Peyer's patch (tissue), 4 donors: Measurements from ENCODE around the gene SERPINB11. TPM values are rescaled to one million over a fixed set of nuclear protein-coding genes. Genes with fewer than 3 reads are reported as not detected.
"Not testable (repeated sequence)": the region's sequence is repeated elsewhere in the genome, so short reads cannot be mapped to it uniquely, and the experiment has no call there.

Experiments
- DNase-seq, 3 donors: peaks; one replicate each; pipeline ENCODE4 v3.0.0-alpha.2; 2017 to 2019
- H3K27ac ChIP-seq, 4 donors: fragments of 200-600 bp; sonication (generic); one replicate each; pipeline ENCODE4 v1.5.1; 2016 to 2019
- H3K27me3 ChIP-seq, 2 donors: fragments of 200-600 bp; sonication (generic); one replicate each; pipeline ENCODE4 v1.5.1; 2019
- H3K36me3 ChIP-seq, 3 donors: fragments of 200-600 bp; sonication (generic); one replicate each; pipeline ENCODE4 v1.5.1; 2016 to 2019
- H3K4me1 ChIP-seq, 4 donors: fragments of 200-600 bp; sonication (generic); one replicate each; pipeline ENCODE4 v1.5.1; 2016 to 2019
- H3K4me3 ChIP-seq, 4 donors: fragments of 200-600 bp; sonication (generic); 1 replicate in 3 of 4; 2 replicates in 1 of 4; pipeline ENCODE4 v1.5.1; 2016 to 2019; ENCODE audit warnings: mild to moderate bottlenecking in 1 of 4
- H3K9me3 ChIP-seq, 4 donors: fragments of 200-600 bp; sonication (generic); one replicate each; pipeline ENCODE4 v1.5.1; 2016 to 2019; ENCODE audit warnings: mild to moderate bottlenecking in 1 of 4
- POLR2A ChIP-seq, 2 donors: fragments of 450-650 bp; IDR thresholded peaks; one replicate each; pipeline ENCODE4 v1.5.1; 2017; ENCODE audit warnings: antibody characterized with exemption in 2 of 2, mild to moderate bottlenecking in 2 of 2, moderate library complexity in 2 of 2
- total RNA-seq, 4 donors: library from RNA; depleted of rRNA; stranded (reverse); fragments of >200 nt; gene quantifications; one replicate each; pipeline ENCODE4 v1.1.0, GENCODE V29; 2016
- TF ChIP-seq, protein P1 (sequence below), 6 experiments: fragments of 450-650 bp in 4 of 6; fragments of 200-600 bp in 2 of 6; sonication (generic) in 1 of 6; IDR thresholded peaks; one replicate each; pipeline ENCODE4 v1.5.1; 2017 to 2019; ENCODE audit warnings: antibody characterized with exemption in 6 of 6, mild to moderate bottlenecking in 3 of 6, moderate library complexity in 1 of 6

Gene SERPINB11
- not detected for total RNA-seq

DNA sequence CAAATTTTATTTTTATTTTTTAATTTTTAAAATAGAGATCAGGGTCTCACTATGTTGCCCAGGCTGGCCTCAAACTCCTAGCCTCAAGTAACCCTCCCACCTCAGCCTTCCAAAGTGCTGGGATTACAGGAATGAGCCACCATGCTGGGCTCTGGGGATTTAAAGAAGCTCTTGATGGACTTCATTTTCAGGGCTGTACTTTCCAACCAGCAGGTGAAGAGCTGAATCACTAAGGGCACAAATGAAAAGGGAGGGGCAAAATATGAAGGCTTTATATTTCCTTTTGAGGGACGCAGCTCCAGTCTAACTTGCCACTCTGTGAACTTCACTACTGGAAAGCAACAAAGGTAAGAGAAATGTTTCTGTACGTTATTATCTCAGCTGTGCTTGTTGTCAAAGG is at the start of gene SERPINB11:
Gene SERPINB11, plus strand, starts transcription at position 301 of the 400 bp plus-strand sequence. CDS start 7,234 bp downstream, outside the sequence.
- Histone ChIP-seq H3K9me3 (no peaks in the 10 kb centered on the region), H3K27me3 (no peaks in the 10 kb centered on the region), H3K4me3 (no peak within 1 kb of the TSS), H3K4me1 (no peaks in the 10 kb centered on the region), H3K27ac (no peak within 1 kb of the TSS), H3K36me3 (no peaks in the 10 kb centered on the region)
- no peak for TF ChIP-seq POLR2A (IDR thresholded peaks at IDR 0.05)
- TF ChIP-seq, protein P1, sequence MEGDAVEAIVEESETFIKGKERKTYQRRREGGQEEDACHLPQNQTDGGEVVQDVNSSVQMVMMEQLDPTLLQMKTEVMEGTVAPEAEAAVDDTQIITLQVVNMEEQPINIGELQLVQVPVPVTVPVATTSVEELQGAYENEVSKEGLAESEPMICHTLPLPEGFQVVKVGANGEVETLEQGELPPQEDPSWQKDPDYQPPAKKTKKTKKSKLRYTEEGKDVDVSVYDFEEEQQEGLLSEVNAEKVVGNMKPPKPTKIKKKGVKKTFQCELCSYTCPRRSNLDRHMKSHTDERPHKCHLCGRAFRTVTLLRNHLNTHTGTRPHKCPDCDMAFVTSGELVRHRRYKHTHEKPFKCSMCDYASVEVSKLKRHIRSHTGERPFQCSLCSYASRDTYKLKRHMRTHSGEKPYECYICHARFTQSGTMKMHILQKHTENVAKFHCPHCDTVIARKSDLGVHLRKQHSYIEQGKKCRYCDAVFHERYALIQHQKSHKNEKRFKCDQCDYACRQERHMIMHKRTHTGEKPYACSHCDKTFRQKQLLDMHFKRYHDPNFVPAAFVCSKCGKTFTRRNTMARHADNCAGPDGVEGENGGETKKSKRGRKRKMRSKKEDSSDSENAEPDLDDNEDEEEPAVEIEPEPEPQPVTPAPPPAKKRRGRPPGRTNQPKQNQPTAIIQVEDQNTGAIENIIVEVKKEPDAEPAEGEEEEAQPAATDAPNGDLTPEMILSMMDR (IDR thresholded peaks at IDR 0.05), result no peak
- DNase-seq, result no peak

GRCh38 chr18:63658920-63659319 is 43.8 kb upstream of the SERPINB11 start:
- not testable (repeated sequence) for H3K4me3 ChIP-seq, H3K36me3 ChIP-seq, H3K27ac ChIP-seq, DNase-seq, H3K27me3 ChIP-seq, H3K4me1 ChIP-seq, H3K9me3 ChIP-seq

GRCh38 chr18:63661750-63662149 is 41.0 kb upstream of the SERPINB11 start, which contains the start of gene SERPINB3:
SERPINB3 (minus strand) TSS chr18:63661893; CDS start chr18:63661216, 677 bp downstream.
- not testable (repeated sequence) for H3K4me1 ChIP-seq, H3K4me3 ChIP-seq, H3K27me3 ChIP-seq, H3K27ac ChIP-seq, H3K36me3 ChIP-seq, DNase-seq, H3K9me3 ChIP-seq

- no peaks in the 10 kb centered on the region for H3K4me1 ChIP-seq
Measured at GRCh38 chr18:63664571-63664970, 38.2 kb upstream of the SERPINB11 start.

GRCh38 chr18:63676526-63677323 is 26.0 kb upstream of the SERPINB11 start:
- Histone ChIP-seq H3K27ac (no peak overlapping the region), H3K9me3 (no peaks in the 10 kb centered on the region), H3K4me1 (no peaks in the 10 kb centered on the region), H3K4me3 (no peak overlapping the region), H3K27me3 (no peaks in the 10 kb centered on the region), H3K36me3 (no peaks in the 10 kb centered on the region)
- TF ChIP-seq, protein P1 (IDR thresholded peaks at IDR 0.05), result no peak
- no peak for TF ChIP-seq POLR2A (IDR thresholded peaks at IDR 0.05)
- DNase-seq, result no peak

More at GRCh38 chr18:63664571-63664970, 38.2 kb upstream of the SERPINB11 start:
- no peak for TF ChIP-seq POLR2A (IDR thresholded peaks at IDR 0.05)
- TF ChIP-seq, protein P1 (IDR thresholded peaks at IDR 0.05), result no peak
- H3K27me3 ChIP-seq, result no peaks in the 10 kb centered on the region
- no peak overlapping the region for H3K4me3 ChIP-seq
- H3K36me3 ChIP-seq, result no peaks in the 10 kb centered on the region
- H3K9me3 ChIP-seq, result no peaks in the 10 kb centered on the region
- DNase-seq, result no peak
- H3K27ac ChIP-seq, result no peak overlapping the region

DNA sequence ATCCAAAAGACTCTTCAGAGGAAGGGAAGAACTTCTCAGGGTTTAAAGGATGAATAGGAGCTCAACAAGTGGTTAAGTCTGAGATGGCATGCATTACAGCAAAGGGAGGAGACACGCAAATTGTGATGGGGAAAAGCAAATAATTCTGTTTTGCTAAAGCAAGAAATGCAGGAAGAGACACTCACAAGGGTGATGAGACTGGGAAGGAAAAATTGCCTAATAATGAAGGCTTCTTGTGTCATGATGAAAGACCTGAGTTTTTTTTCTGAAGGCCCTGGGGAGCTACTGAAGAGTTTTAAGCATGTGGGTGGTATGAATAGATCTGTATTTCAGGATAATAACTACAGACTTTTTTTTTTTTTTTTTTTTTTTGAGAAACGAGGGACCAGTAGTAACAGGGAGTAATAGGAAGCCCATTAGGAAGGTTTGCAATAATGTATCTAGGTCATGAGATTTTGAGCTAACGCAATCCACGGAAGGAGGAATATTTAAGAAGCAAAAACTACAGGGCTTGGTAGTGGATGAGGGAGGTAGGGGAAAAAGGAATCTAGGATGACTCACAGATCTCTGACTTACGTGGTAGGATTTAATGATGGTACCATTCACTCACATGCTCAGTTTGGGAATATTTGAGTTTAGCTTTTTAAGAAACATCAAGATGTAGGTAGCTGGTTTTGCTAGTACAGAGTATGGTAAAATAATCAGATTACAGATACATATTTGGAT is 25.1 kb upstream of the SERPINB11 start:
- H3K27ac ChIP-seq, result no peak overlapping the region
- no peak overlapping the region for H3K4me3 ChIP-seq
- TF ChIP-seq, protein P1 (IDR thresholded peaks at IDR 0.05), result no peak
- TF ChIP-seq POLR2A (IDR thresholded peaks at IDR 0.05), result no peak
- no peaks in the 10 kb centered on the region for H3K4me1 ChIP-seq
- DNase-seq, result no peak
- no peaks in the 10 kb centered on the region for H3K27me3 ChIP-seq
- no peaks in the 10 kb centered on the region for H3K36me3 ChIP-seq
- no peaks in the 10 kb centered on the region for H3K9me3 ChIP-seq
